ENCODE measurements around the gene SH3PXD2A.

- TF ChIP-seq POLR2A (IDR thresholded peaks at IDR 0.05) = no peak
- TF ChIP-seq, protein P1, sequence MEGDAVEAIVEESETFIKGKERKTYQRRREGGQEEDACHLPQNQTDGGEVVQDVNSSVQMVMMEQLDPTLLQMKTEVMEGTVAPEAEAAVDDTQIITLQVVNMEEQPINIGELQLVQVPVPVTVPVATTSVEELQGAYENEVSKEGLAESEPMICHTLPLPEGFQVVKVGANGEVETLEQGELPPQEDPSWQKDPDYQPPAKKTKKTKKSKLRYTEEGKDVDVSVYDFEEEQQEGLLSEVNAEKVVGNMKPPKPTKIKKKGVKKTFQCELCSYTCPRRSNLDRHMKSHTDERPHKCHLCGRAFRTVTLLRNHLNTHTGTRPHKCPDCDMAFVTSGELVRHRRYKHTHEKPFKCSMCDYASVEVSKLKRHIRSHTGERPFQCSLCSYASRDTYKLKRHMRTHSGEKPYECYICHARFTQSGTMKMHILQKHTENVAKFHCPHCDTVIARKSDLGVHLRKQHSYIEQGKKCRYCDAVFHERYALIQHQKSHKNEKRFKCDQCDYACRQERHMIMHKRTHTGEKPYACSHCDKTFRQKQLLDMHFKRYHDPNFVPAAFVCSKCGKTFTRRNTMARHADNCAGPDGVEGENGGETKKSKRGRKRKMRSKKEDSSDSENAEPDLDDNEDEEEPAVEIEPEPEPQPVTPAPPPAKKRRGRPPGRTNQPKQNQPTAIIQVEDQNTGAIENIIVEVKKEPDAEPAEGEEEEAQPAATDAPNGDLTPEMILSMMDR (IDR thresholded peaks at IDR 0.05) = no peak
- no peak for TF ChIP-seq EP300 (IDR thresholded peaks at IDR 0.05; ENCODE audit: low read depth)
- TF ChIP-seq POLR2AphosphoS5 (IDR thresholded peaks at IDR 0.05) = no peak
Measured at GRCh38 chr10:103870516-103870915, 15.1 kb upstream of the SH3PXD2A start.
